ENCODE data around the gene DNAL4. TPM values are rescaled to one million over a fixed set of nuclear protein-coding genes. Genes with fewer than 3 reads are reported as not detected.
A peak's percentile ranks its signal among the peaks of the same experiment; 100 is the strongest.

The DNAL4 gene
- total RNA-seq, 2 experiments from 2014 or later, result 5.5 to 6.0 TPM

- ATAC-seq (no peak), DNase-seq (no peak)
- Mint-ChIP-seq H3K4me1 (ENCODE audit: low read depth) (peaks cover 41% of the 10 kb centered on the region), H3K27me3 (no peaks in the 10 kb centered on the region), H3K27ac (peak overlapping the region; percentile 85), H3K36me3 (ENCODE audit: low read depth) (peaks cover 65% of the 10 kb centered on the region), H3K4me3 (no peak overlapping the region), H3K9me3 (no peaks in the 10 kb centered on the region)
- ChIA-PET POLR2A (interaction anchor here (40.0 to 41.0 kb wide), 2 partner anchors 3 to 15 kb away, joined by 905 read pairs; partner anchors contain the start of genes GTPBP1 and SUN2), CTCF (interaction anchor here (1.5 kb wide), 1 partner anchor 9 kb away, joined by 3 read pairs; no protein-coding TSS in a partner anchor)
- TF ChIP-seq CTCF (IDR thresholded peaks at IDR 0.05), result no peak
- intact Hi-C loops (cut with micrococcal nuclease), result no loop called here
Observed at GRCh38 chr22:38738475-38739070, 55.4 kb downstream of the DNAL4 start.

DNA sequence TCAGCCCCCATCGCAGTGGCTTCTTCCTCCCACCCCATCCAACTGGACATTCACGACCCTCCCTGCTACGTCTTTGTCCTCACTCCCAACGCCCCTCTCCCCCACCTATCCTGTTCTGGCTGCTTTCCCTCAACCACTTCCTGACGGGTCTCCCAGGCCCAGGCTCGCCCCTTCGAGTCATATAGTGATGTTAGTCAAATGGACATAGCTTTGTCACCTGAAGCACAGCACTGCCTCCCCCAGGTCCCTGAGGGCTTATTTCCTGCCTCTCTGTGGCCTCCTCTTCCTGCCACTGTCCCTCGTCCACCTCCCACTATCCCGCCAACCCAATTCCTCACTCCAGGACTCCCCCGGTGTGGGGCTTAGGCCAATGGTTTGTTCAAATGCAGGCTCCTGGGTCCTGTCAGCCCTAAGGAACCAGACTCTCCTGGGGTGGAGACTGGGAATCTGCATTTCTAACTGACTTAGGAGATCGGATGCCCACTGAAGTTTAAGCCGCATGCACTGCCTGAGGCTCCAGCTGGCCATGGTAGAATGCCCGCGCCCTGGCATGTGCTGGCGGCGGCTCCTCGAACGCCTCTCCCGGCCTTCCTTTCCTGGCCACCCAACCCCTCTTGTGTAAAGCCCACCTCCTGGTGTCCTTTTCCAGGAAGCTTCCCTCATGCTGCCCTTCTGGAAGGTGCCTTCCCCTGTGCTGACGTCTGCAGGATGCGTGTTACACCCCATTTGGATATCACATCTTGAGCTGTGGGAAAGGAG, 56.5 kb downstream of the DNAL4 start:
- no peak for DNase-seq
- H3K27ac Mint-ChIP-seq, result peak overlapping the region; percentile 85
- H3K9me3 Mint-ChIP-seq, result no peaks in the 10 kb centered on the region
- TF ChIP-seq CTCF (IDR thresholded peaks at IDR 0.05), result no peak
- ChIA-PET CTCF (interaction anchor here (1.5 to 6.2 kb wide), 2 partner anchors 10 to 16 kb away, joined by 3 to 73 read pairs; no protein-coding TSS in a partner anchor), POLR2A (interaction anchor here (0.9 to 41.0 kb wide), 3 partner anchors 4 to 121 kb away, joined by 3 to 905 read pairs (median 905); partner anchors contain the start of genes GTPBP1 and SUN2)
- H3K27me3 Mint-ChIP-seq, result no peaks in the 10 kb centered on the region
- H3K4me1 Mint-ChIP-seq (ENCODE audit: low read depth), result peaks cover 44% of the 10 kb centered on the region
- no peak for ATAC-seq
- intact Hi-C loops (cut with micrococcal nuclease), result no loop called here
- H3K36me3 Mint-ChIP-seq (ENCODE audit: low read depth), result peaks cover 59% of the 10 kb centered on the region
- no peak overlapping the region for H3K4me3 Mint-ChIP-seq

DNA sequence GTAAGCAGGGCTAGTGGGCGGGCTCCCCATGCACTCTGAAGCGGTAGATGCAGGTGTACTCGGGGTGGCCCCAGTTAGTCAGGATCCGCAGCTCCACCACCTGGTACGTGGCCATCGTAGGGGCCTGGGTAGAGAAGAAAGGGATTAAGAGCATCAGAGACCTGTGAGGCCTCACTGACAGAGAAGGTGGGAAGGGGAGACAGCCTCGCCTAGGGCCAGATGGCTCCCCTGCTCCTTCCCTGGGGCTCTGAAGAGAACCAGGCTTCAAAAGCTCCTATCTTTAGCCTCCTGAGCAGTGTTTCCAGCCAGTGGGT, 57.7 kb downstream of the DNAL4 start:
- intact Hi-C loops (cut with micrococcal nuclease), result no loop called here
- DNase-seq (peak; percentile 34), ATAC-seq (peak; percentile 7)
- ChIA-PET POLR2A (interaction anchor here (40.0 to 41.0 kb wide), 2 partner anchors 6 to 12 kb away, joined by 905 read pairs; partner anchors contain the start of genes GTPBP1 and SUN2), CTCF (interaction anchor here (1.0 to 6.2 kb wide), 4 partner anchors 14 to 30 kb away, joined by 3 to 73 read pairs (median 22); no protein-coding TSS in a partner anchor)
- H3K27ac Mint-ChIP-seq, result peak overlapping the region; percentile 85
- no peaks in the 10 kb centered on the region for H3K9me3 Mint-ChIP-seq
- no peak for TF ChIP-seq CTCF (IDR thresholded peaks at IDR 0.05)
- H3K4me3 Mint-ChIP-seq, result no peak overlapping the region
- H3K27me3 Mint-ChIP-seq, result no peaks in the 10 kb centered on the region
- peaks cover 42% of the 10 kb centered on the region for H3K4me1 Mint-ChIP-seq (ENCODE audit: low read depth)
- H3K36me3 Mint-ChIP-seq (ENCODE audit: low read depth), result peaks cover 50% of the 10 kb centered on the region

- DNase-seq (no peak), ATAC-seq (peak; percentile 37)
- Mint-ChIP-seq H3K27me3 (no peaks in the 10 kb centered on the region), H3K4me1 (ENCODE audit: low read depth) (peaks cover 42% of the 10 kb centered on the region), H3K9me3 (no peaks in the 10 kb centered on the region), H3K36me3 (ENCODE audit: low read depth) (peaks cover 48% of the 10 kb centered on the region), H3K27ac (peak overlapping the region; percentile 85), H3K4me3 (no peak overlapping the region)
- intact Hi-C loops (cut with micrococcal nuclease), result no loop called here
- CTCF ChIA-PET, result interaction anchor here (1.0 to 6.2 kb wide), 6 partner anchors 7 to 30 kb away, joined by 3 to 73 read pairs (median 26); no protein-coding TSS in a partner anchor
- TF ChIP-seq CTCF (IDR thresholded peaks at IDR 0.05), result no peak
- POLR2A ChIA-PET, result interaction anchor here (0.7 to 41.0 kb wide), 3 partner anchors 6 to 254 kb away, joined by 3 to 905 read pairs (median 905); partner anchors contain the start of genes GTPBP1 and SUN2
Observed at GRCh38 chr22:38735465-38736256, 58.3 kb downstream of the DNAL4 start.

All from activated CD8-positive, alpha-beta T cell treated with anti-CD3 and anti-CD28 coated beads for 36 hours (primary cell).